ENCODE measurements around the gene RABL2A.
"Not testable (repeated sequence)": the region's sequence is repeated elsewhere in the genome, so short reads cannot be mapped to it uniquely, and the experiment has no call there.

- TF ChIP-seq EZH2 (optimal IDR thresholded peaks at IDR 0.05; ENCODE audit: low read depth, low read length); CTCF (IDR thresholded peaks at IDR 0.05; ENCODE audit: low read length): not testable (repeated sequence)
Measured at GRCh38 chr2:113625906-113626305, 1.2 kb upstream of the RABL2A start.
